MM.1S (cell line): Measurements from ENCODE around the gene DENND4A.

Experiments used
- DNase-seq: peaks from one replicate; pipeline ENCODE4 v3.0.0-alpha.2; 2015
- H2AFZ ChIP-seq: fragments of 300-600 bp; sonication (generic); 2 replicates; pipeline ENCODE4 v1.6.0; 2016; ENCODE audit warnings: antibody characterized with exemption, low read length
- H3F3A ChIP-seq: fragments of 300-600 bp; sonication (generic); 2 replicates; pipeline ENCODE4 v1.6.1; 2016; ENCODE audit warnings: mild to moderate bottlenecking, antibody characterized with exemption, low read length, moderate library complexity, mixed read lengths; ENCODE audit not compliant: insufficient read depth
- H3K27ac ChIP-seq: fragments of 300-600 bp; sonication (generic); 2 replicates; pipeline ENCODE4 v1.5.1; 2016; ENCODE audit warnings: mild to moderate bottlenecking, low read length
- H3K27me3 ChIP-seq: fragments of 300-600 bp; sonication (generic); replicated peaks from 2 replicates; pipeline ENCODE4 v1.6.0; 2016; ENCODE audit warnings: low read length; ENCODE audit not compliant: insufficient read depth
- H3K36me3 ChIP-seq: fragments of 300-600 bp; sonication (generic); replicated peaks from 2 replicates; pipeline ENCODE4 v1.6.1; 2016; ENCODE audit warnings: mild to moderate bottlenecking, low read length, mixed read lengths; ENCODE audit not compliant: insufficient read depth
- H3K4me1 ChIP-seq: fragments of 300-600 bp; sonication (generic); 2 replicates; pipeline ENCODE4 v1.6.1; 2016; ENCODE audit warnings: low read length, mixed read lengths
- H3K4me2 ChIP-seq: fragments of 300-600 bp; sonication (generic); 2 replicates; pipeline ENCODE4 v1.6.0; 2016; ENCODE audit warnings: low read depth, low read length
- H3K4me3 ChIP-seq: fragments of 300-600 bp; sonication (generic); 2 replicates; pipeline ENCODE4 v1.5.1; 2016; ENCODE audit warnings: low read length, mixed read lengths
- H3K79me2 ChIP-seq: fragments of 300-600 bp; sonication (generic); 2 replicates; pipeline ENCODE4 v1.6.1; 2016; ENCODE audit warnings: mixed run types, low read length, mixed read lengths
- H3K9ac ChIP-seq: fragments of 300-600 bp; sonication (generic); 2 replicates; pipeline ENCODE4 v1.6.1; 2016; ENCODE audit warnings: low read length, mixed read lengths
- H3K9me2 ChIP-seq: fragments of 300-600 bp; sonication (generic); replicated peaks from 2 replicates; pipeline ENCODE4 v1.6.1; 2016; ENCODE audit warnings: mild to moderate bottlenecking, low read length, mixed read lengths; ENCODE audit not compliant: insufficient read depth
- H3K9me3 ChIP-seq: fragments of 300-600 bp; sonication (generic); replicated peaks from 2 replicates; pipeline ENCODE4 v1.6.1; 2016; ENCODE audit warnings: mild to moderate bottlenecking, low read length, mixed read lengths; ENCODE audit not compliant: insufficient read depth
- H4K20me1 ChIP-seq: fragments of 300-600 bp; sonication (generic); 2 replicates; pipeline ENCODE4 v1.6.1; 2016; ENCODE audit warnings: mild to moderate bottlenecking, low read length, moderate library complexity, mixed read lengths; ENCODE audit not compliant: insufficient read depth
- CTCF ChIP-seq: fragments of 300-600 bp; sonication (generic); IDR thresholded peaks from 2 replicates; pipeline ENCODE4 v1.5.1; 2016; ENCODE audit warnings: antibody characterized with exemption, low read length, mixed read lengths
- EZH2 ChIP-seq: fragments of 300-600 bp; sonication (generic); optimal IDR thresholded peaks from 2 replicates; pipeline ENCODE3; 2017; ENCODE audit warnings: low read depth, mild to moderate bottlenecking, antibody characterized with exemption, low read length, mixed read lengths
- EZH2phosphoT487 ChIP-seq: fragments of 300-600 bp; sonication (generic); IDR thresholded peaks from 2 replicates; pipeline ENCODE4 v1.6.1; 2018; ENCODE audit warnings: antibody characterized with exemption, low read length

The DENND4A gene

GRCh38 chr15:65752151-65752700 is 39.9 kb downstream of the DENND4A start:
- Histone ChIP-seq H2AFZ (no peak overlapping the region), H3K4me1 (no peaks in the 10 kb centered on the region), H3K4me3 (no peak overlapping the region), H3F3A (no peaks in the 10 kb centered on the region), H3K4me2 (no peak overlapping the region), H3K27ac (no peak overlapping the region), H4K20me1 (no peaks in the 10 kb centered on the region), H3K9ac (no peak overlapping the region), H3K9me2 (no peaks in the 10 kb centered on the region), H3K36me3 (0 out of 2 replicates have a peak, but pooled peaks cover 2% of the 10 kb centered on the region), H3K79me2 (peaks cover 4% of the 10 kb centered on the region), H3K27me3 (no peaks in the 10 kb centered on the region), H3K9me3 (no peaks in the 10 kb centered on the region)
- DNase-seq = no peak
- TF ChIP-seq EZH2 (no peak), EZH2phosphoT487 (no peak), CTCF (no peak)

GRCh38 chr15:65751431-65751830 is 40.7 kb downstream of the DENND4A start:
- no peak for DNase-seq
- Histone ChIP-seq H3F3A (no peaks in the 10 kb centered on the region), H3K4me3 (no peak overlapping the region), H3K36me3 (0 out of 2 replicates have a peak, but pooled peaks cover 2% of the 10 kb centered on the region), H3K27me3 (no peaks in the 10 kb centered on the region), H3K4me1 (no peaks in the 10 kb centered on the region), H3K4me2 (no peak overlapping the region), H3K79me2 (peaks cover 4% of the 10 kb centered on the region), H3K9me3 (no peaks in the 10 kb centered on the region), H3K9me2 (no peaks in the 10 kb centered on the region), H2AFZ (no peak overlapping the region), H3K9ac (no peak overlapping the region), H4K20me1 (no peaks in the 10 kb centered on the region), H3K27ac (no peak overlapping the region)
- TF ChIP-seq EZH2 = no peak
- TF ChIP-seq CTCF = no peak
- no peak for TF ChIP-seq EZH2phosphoT487

GRCh38 chr15:65747265-65747664 is 44.8 kb downstream of the DENND4A start:
- DNase-seq = no peak
- Histone ChIP-seq H3K4me2 (no peak overlapping the region), H3K27ac (no peak overlapping the region), H3K9me3 (no peaks in the 10 kb centered on the region), H2AFZ (no peak overlapping the region), H3K36me3 (0 out of 2 replicates have a peak, but pooled peaks cover 2% of the 10 kb centered on the region), H3K4me3 (no peak overlapping the region), H3F3A (no peaks in the 10 kb centered on the region), H3K4me1 (no peaks in the 10 kb centered on the region), H3K79me2 (no peaks in the 10 kb centered on the region; the same call in 1 of the 2 replicates), H3K27me3 (no peaks in the 10 kb centered on the region), H4K20me1 (no peaks in the 10 kb centered on the region), H3K9ac (no peak overlapping the region), H3K9me2 (no peaks in the 10 kb centered on the region)
- TF ChIP-seq CTCF = no peak
- TF ChIP-seq EZH2phosphoT487 = no peak
- no peak for TF ChIP-seq EZH2
